Heart left ventricle (tissue), 13 donors: ENCODE measurements around the gene PDCD4.

Source experiments
- POLR2A ChIP-seq, 2 donors: fragments of 450-650 bp; IDR thresholded peaks; one replicate each; pipeline ENCODE4 v1.6.1; 2017; ENCODE audit warnings: antibody characterized with exemption in 2 of 2, mild to moderate bottlenecking in 2 of 2, moderate library complexity in 2 of 2
- TF ChIP-seq, protein P1 (sequence below), 12 donors: fragments of 200-600 bp; sonication (generic) in 4 of 12; IDR thresholded peaks; one replicate each; pipeline versions ENCODE4 v1.5.0 to v1.8.0; 2018 to 2022; ENCODE audit warnings: antibody characterized with exemption in 12 of 12, mild to moderate bottlenecking in 5 of 12
- donor health status: ischemic (EF 13 %, LVEDD 7.1; RV severe dilation, severe dysfunction).
- donor health status: DM: no; HTN: yes; CAD: no.
- donor health status: DM: no; HTN: no; CAD: no.
- donor health status: ischemic (EF 25% LVEDD 6.9; RV normal size, moderate dysfunction).
- donor health status: ischemic (EF 25% LVEDD 5.7; RV mildly dilated, moderate dysfunction).
- donor health status: ischemic (EF 35%, LVEDD 5.7; RV mildly dilated, moderate dysfunction).
- donor health status: nonischemic (EF 11% LVEDD 7.7; RV severe dilation, severe dysfunction).
- donor health status: DM: yes; HTN: yes; CAD: no.
- donor health status: PGD.
- donor health status: ischemic (EF 29% LVEDD 5.4; RV normal size, mild dysfunction).
- donor health status: nonischemic (EF 23%, LVEDD 6.1; RV moderate dilation, normal function).

DNA sequence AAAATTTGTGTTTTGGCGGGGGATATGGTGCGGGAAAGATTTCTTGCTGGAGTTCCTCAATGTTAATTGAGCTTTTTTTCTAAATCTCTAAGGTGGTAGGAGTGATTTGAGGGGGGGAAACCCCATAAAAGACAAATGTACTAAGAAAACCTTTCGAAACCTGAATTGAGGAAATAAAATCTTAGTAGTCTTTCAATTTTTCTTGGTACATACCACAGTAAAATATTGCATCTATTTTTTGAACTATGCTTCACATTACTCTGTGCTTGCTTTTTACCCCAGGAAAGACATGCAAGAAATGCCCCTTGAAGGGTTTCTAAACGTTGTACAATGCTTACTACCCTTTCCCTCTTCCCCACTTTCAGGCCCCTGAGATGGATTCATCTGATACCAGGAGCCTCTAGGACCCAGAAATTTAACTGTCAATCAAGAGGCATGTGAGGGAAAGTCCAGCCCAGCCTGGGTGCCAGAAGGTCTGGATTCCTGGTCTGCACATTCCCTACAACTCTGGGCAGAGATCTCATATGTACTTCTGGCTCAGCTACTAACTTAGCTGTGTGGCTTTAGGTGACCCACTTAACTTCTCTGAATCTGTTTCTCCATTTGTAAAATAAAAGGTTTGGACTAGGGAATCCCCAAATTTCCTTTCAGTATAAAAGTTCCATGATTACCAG lies 5.8 kb upstream of the PDCD4 start:
- TF ChIP-seq POLR2A (IDR thresholded peaks at IDR 0.05), result no peak
- TF ChIP-seq, protein P1, sequence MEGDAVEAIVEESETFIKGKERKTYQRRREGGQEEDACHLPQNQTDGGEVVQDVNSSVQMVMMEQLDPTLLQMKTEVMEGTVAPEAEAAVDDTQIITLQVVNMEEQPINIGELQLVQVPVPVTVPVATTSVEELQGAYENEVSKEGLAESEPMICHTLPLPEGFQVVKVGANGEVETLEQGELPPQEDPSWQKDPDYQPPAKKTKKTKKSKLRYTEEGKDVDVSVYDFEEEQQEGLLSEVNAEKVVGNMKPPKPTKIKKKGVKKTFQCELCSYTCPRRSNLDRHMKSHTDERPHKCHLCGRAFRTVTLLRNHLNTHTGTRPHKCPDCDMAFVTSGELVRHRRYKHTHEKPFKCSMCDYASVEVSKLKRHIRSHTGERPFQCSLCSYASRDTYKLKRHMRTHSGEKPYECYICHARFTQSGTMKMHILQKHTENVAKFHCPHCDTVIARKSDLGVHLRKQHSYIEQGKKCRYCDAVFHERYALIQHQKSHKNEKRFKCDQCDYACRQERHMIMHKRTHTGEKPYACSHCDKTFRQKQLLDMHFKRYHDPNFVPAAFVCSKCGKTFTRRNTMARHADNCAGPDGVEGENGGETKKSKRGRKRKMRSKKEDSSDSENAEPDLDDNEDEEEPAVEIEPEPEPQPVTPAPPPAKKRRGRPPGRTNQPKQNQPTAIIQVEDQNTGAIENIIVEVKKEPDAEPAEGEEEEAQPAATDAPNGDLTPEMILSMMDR (IDR thresholded peaks at IDR 0.05), result no peak
